ENCODE measurements around the gene CTSZ. TPM values are rescaled to one million over a fixed set of nuclear protein-coding genes. Genes with fewer than 3 reads are reported as not detected.

Gene CTSZ
- total RNA-seq, 1 experiment from 2014 or later: 26.3 TPM

DNA sequence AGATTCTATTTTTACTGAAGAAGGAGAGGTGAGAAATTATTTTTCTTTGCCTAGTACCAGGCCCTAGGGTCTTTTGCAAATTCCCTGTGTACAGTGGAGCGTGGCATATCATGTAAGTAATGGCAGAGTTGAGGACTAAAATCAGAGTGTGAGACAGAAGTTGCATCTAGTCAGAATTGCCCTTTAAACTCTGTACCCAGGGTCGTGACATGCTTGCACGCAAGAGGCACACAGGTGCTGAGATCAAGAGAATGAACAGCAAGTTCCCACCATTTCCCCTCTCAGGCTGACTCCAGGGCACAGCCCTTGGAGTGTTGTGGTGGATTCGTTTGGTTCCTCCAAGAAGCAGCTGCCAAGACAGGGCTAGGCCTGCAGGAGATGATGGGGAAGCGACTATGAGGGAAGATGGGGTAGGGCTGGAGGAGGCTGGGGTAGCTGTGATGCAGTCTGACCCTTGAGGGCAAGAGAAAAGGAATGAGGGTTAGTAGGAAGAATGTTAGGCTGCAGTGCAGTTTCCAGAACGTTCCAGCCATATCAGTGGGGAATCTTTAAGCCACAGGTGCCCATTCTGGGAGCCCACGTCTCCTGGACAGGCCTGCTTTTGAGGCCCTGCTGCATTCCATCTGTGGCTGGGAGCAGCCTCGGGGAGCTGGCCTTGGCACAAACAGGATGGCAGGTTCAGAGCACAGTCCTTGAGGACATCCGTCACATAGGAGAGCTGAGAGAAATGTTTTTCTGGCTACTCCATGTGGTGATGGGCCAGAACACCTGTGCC is 19.1 kb downstream of the CTSZ start (continued):
- TF ChIP-seq, protein P1, sequence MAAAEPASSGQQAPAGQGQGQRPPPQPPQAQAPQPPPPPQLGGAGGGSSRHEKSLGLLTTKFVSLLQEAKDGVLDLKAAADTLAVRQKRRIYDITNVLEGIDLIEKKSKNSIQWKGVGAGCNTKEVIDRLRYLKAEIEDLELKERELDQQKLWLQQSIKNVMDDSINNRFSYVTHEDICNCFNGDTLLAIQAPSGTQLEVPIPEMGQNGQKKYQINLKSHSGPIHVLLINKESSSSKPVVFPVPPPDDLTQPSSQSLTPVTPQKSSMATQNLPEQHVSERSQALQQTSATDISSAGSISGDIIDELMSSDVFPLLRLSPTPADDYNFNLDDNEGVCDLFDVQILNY (CRISPR knock-in tag; IDR thresholded peaks at IDR 0.05): no peak
- TF ChIP-seq ATF1 (CRISPR knock-in tag; IDR thresholded peaks at IDR 0.05) (no peak), ZNF232 (CRISPR knock-in tag; IDR thresholded peaks at IDR 0.05) (no peak)

DNA sequence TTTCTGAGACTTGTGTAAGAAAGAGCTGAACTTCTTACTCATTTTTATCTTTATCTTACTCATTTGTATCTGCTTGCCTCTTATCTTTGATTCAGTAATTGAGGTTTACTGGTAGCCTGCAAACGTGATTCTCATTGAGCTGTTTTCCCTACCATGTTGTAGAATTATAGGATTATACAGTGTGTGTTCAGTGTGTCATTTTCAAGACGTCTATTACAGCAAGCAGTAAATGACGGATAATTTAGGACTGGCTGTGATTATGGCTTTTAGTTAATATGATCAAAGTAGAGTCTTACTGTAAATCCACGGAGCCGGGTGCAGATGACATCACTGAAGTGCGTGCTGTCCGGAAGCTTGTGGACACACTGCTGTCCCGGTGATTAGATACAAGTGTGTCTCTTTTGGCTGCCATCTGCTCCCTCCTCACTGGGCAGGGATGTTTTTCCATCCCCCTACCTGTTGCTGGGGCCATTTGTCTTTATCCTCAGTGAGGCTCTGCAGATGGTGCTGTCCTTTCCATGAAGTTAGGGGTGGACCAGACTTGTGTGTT is 20.0 kb downstream of the CTSZ start:
- POLR2A ChIA-PET: no interaction called here
- Mint-ChIP-seq H3K4me3 (no peak overlapping the region), H3K36me3 (peaks cover 60% of the 10 kb centered on the region), H3K27me3 (ENCODE audit: low read depth) (no peaks in the 10 kb centered on the region), H3K9me3 (no peaks in the 10 kb centered on the region), H3K27ac (no peak overlapping the region), H3K4me1 (peaks cover 19% of the 10 kb centered on the region)
- TF ChIP-seq CBFB (CRISPR knock-in tag; IDR thresholded peaks at IDR 0.05; ENCODE audit: low read depth) (no peak), NR3C1 (CRISPR knock-in tag; conservative IDR thresholded peaks at IDR 0.05; ENCODE audit: low read depth) (no peak), RELA (CRISPR knock-in tag; IDR thresholded peaks at IDR 0.05; ENCODE audit: borderline replicate concordance) (no peak), JUN (CRISPR knock-in tag; IDR thresholded peaks at IDR 0.05) (no peak), ZNF263 (CRISPR knock-in tag; IDR thresholded peaks at IDR 0.05; ENCODE audit: low read depth) (no peak), NFYB (CRISPR knock-in tag; conservative IDR thresholded peaks at IDR 0.05; ENCODE audit: low read depth) (no peak), EMX1 (CRISPR knock-in tag; IDR thresholded peaks at IDR 0.05) (no peak), KAT7 (CRISPR knock-in tag; IDR thresholded peaks at IDR 0.05; ENCODE audit: borderline replicate concordance) (no peak), ZNF416 (CRISPR knock-in tag; IDR thresholded peaks at IDR 0.05) (no peak), FOXK1 (CRISPR knock-in tag; IDR thresholded peaks at IDR 0.05) (no peak), NR2C2 (CRISPR knock-in tag; IDR thresholded peaks at IDR 0.05) (no peak)
- TF ChIP-seq, protein P2, sequence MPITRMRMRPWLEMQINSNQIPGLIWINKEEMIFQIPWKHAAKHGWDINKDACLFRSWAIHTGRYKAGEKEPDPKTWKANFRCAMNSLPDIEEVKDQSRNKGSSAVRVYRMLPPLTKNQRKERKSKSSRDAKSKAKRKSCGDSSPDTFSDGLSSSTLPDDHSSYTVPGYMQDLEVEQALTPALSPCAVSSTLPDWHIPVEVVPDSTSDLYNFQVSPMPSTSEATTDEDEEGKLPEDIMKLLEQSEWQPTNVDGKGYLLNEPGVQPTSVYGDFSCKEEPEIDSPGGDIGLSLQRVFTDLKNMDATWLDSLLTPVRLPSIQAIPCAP (CRISPR knock-in tag; IDR thresholded peaks at IDR 0.05): no peak
- TF ChIP-seq, protein P3, sequence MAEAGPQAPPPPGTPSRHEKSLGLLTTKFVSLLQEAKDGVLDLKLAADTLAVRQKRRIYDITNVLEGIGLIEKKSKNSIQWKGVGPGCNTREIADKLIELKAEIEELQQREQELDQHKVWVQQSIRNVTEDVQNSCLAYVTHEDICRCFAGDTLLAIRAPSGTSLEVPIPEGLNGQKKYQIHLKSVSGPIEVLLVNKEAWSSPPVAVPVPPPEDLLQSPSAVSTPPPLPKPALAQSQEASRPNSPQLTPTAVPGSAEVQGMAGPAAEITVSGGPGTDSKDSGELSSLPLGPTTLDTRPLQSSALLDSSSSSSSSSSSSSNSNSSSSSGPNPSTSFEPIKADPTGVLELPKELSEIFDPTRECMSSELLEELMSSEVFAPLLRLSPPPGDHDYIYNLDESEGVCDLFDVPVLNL (CRISPR knock-in tag; IDR thresholded peaks at IDR 0.05; ENCODE audit: borderline replicate concordance, low read depth): no peak
- TF ChIP-seq, protein P4, sequence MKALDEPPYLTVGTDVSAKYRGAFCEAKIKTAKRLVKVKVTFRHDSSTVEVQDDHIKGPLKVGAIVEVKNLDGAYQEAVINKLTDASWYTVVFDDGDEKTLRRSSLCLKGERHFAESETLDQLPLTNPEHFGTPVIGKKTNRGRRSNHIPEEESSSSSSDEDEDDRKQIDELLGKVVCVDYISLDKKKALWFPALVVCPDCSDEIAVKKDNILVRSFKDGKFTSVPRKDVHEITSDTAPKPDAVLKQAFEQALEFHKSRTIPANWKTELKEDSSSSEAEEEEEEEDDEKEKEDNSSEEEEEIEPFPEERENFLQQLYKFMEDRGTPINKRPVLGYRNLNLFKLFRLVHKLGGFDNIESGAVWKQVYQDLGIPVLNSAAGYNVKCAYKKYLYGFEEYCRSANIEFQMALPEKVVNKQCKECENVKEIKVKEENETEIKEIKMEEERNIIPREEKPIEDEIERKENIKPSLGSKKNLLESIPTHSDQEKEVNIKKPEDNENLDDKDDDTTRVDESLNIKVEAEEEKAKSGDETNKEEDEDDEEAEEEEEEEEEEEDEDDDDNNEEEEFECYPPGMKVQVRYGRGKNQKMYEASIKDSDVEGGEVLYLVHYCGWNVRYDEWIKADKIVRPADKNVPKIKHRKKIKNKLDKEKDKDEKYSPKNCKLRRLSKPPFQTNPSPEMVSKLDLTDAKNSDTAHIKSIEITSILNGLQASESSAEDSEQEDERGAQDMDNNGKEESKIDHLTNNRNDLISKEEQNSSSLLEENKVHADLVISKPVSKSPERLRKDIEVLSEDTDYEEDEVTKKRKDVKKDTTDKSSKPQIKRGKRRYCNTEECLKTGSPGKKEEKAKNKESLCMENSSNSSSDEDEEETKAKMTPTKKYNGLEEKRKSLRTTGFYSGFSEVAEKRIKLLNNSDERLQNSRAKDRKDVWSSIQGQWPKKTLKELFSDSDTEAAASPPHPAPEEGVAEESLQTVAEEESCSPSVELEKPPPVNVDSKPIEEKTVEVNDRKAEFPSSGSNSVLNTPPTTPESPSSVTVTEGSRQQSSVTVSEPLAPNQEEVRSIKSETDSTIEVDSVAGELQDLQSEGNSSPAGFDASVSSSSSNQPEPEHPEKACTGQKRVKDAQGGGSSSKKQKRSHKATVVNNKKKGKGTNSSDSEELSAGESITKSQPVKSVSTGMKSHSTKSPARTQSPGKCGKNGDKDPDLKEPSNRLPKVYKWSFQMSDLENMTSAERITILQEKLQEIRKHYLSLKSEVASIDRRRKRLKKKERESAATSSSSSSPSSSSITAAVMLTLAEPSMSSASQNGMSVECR (CRISPR knock-in tag; IDR thresholded peaks at IDR 0.05; ENCODE audit: borderline replicate concordance): no peak
- TF ChIP-seq, protein P5, sequence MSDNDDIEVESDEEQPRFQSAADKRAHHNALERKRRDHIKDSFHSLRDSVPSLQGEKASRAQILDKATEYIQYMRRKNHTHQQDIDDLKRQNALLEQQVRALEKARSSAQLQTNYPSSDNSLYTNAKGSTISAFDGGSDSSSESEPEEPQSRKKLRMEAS (CRISPR knock-in tag; IDR thresholded peaks at IDR 0.05): no peak
- ATAC-seq (no peak), DNase-seq (ENCODE audit: low spot score) (no peak)
- CTCF ChIA-PET: no interaction called here
